ENCODE measurements around the gene CARD10.

The CARD10 gene

GRCh38 chr22:37504964-37505363 is 14.3 kb downstream of the CARD10 start:
- FAIRE-seq (no peak), DNase-seq (ENCODE audit: insufficient read length, low spot score) (no peak)

DNA sequence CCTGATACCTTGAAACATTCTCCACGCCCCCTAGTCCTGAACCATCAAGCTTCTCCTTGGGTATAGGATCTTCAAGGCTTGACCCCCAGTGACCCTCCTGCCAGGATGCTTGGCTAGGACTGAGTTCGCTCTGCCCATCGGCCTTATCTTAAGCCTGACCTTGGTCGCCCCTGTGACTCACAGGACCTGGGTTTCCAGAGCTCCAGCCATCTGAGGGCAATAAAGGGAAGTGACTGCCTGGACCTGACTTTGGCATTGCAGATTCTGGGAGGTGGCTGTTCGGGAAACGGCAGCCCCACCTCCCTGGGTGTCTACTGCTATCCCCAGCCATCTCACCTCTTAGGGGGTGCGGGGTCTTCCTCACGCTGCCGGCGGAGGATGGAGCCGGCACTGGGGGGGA is 15.4 kb downstream of the CARD10 start:
- DNase-seq (ENCODE audit: insufficient read length, low spot score) (no peak), FAIRE-seq (no peak)

GRCh38 chr22:37503183-37503683 is 16.0 kb downstream of the CARD10 start:
- FAIRE-seq (no peak), DNase-seq (ENCODE audit: insufficient read length, low spot score) (no peak)

DNA sequence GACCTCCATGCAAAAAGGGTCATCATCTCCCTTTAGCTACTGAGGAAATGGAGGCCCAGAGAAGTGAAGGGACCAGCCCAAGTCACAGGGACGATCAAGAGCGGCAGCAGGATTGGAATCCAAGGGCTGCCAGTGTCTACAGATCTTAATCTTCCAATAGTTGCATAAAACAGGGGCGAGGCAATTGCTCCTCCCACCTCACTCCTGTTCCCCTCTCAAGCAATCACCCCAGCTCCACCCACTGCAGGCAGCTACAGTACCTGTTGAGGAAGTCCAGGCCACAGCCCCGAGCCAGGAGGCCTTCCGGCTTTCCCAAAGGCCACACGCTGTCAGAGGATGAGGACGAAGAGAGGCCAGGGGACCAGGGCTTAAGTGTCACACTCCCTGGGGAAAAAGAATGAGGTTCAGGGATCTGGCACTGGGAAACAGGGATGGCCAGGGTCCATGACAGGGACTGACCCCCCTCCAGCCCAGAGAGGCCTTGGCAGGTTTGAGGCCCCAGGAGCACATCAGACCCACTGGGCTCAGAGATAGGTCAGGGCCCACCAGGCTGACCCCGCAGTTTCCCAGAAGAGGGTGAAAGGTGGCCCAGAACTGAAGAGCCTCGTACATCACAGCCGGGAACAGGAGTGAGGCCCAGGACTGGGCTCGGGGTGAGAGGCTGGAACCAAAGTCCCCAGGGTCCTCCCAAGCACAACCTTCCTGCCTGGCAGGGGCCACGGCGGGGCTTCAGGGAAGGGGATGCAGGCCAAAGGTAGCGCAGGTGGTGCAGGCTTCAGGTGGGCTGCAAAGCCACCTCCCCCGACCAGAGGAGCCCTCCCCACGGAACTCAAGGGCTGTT is 16.7 kb downstream of the CARD10 start:
- DNase-seq (ENCODE audit: insufficient read length, low spot score) (no peak), FAIRE-seq (no peak)

GRCh38 chr22:37501610-37502341 is 17.4 kb downstream of the CARD10 start:
- FAIRE-seq = no peak

GRCh38 chr22:37500745-37501609 is 18.2 kb downstream of the CARD10 start:
- no peak for DNase-seq (ENCODE audit: insufficient read length, low spot score)

More at GRCh38 chr22:37501610-37502341, 17.4 kb downstream of the CARD10 start:
- DNase-seq (ENCODE audit: insufficient read length, low spot score) = no peak

DNA sequence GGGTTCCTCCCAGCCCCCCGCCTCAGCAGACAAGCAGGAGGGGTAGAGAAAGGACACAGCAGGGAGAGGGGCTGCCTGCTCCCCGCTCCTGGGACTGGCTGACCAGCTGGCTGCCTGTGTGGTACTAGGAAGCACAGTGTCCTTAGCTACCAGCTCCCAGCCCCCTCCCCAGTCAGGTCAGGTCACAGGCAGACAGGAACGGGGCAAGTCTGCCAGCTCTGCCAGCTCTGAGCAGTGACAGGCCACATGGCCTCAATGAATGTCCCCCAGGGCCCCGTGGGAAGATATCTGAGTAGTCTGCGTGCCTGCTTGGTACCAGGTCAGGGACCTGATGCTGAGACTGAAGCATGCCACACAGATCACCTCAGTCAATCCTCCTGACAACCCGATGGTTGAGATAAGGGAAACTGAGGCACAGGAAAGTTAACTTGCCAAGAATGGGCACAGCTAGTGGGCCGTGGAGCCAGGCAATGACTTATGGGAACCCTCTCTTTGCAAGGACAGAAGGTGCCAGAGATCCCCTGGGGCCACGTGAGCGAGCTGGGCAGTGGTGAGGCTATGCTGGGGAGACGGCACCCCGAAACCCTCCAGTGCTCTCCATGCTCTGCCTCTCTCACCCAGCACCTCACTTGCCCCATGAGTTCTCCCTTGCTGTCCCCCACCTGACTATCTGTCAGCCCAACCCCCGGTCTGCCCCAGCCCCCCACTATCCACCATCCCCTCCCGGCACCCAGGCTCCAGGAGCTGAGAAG is 19.2 kb downstream of the CARD10 start:
- DNase-seq (ENCODE audit: insufficient read length, low spot score) (no peak), FAIRE-seq (no peak)

More at GRCh38 chr22:37500745-37501609, 18.2 kb downstream of the CARD10 start:
- FAIRE-seq = no peak

DNA sequence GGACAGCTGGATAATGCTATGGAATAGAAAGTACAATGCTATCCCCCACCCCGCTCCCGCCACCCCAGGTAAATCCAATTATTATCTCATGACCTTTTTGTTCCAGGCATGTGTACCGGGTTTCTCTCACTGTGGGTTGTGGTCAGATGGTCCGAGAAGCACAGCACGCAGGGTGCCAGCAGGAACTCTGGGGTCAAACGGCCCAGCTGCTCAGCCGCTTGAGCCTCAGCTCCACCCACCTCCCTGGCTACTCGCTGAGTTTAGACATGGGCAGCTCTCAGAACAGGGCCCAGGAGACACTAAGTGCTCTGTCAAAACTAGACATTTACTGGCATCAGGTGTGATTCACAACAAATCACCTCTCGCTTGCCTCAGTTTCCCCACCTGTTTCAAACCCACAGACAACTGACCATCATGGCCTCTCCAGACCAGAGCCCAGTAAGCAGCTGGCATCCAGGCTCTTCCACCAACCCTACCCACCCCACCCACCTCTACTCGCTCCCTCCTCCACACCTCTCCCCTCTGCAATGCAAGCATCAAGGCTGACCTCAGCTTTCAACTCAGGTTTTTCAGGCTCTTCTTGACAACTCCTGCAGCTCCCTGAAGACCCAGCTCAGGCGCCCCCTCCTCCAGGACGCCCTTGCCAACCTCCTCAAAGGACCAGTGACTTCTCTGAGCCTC is 20.0 kb downstream of the CARD10 start:
- DNase-seq (ENCODE audit: insufficient read length, low spot score) (no peak), FAIRE-seq (no peak)

GRCh38 chr22:37498289-37498909 is 20.8 kb downstream of the CARD10 start:
- no peak for DNase-seq (ENCODE audit: insufficient read length, low spot score)
- FAIRE-seq = no peak

DNA sequence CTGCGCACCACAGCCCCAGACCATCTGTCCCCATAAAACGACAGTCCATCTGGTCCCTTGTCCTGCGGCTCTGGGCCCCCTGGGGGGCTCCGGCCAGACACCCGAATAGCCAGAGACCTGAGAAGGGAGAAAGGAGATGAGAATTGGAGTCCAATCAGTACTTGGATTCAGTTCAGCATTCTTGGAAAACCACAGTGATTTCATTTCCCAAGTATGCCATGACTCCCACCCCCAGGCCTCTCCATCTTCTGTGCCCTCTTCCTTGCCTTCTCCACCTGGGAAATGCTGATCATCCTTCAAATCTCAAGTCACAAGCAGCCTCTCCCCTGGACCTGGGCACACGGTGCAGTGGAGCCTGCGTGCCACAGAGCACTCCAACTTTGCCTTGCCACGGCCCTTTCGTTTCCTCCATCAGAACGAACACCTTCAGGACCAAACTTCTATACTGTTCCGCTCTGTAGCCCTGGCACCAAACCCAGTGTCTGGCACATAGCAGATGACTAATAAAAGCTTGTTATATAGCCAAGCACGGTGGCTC is 22.1 kb downstream of the CARD10 start:
- FAIRE-seq = no peak

GRCh38 chr22:37496651-37497050 is 22.6 kb downstream of the CARD10 start:
- FAIRE-seq (peak; percentile 9), DNase-seq (ENCODE audit: insufficient read length, low spot score) (peak; percentile 63)

More for the DNA sequence above, 22.1 kb downstream of the CARD10 start:
- DNase-seq (ENCODE audit: insufficient read length, low spot score) = peak; percentile 77

DNA sequence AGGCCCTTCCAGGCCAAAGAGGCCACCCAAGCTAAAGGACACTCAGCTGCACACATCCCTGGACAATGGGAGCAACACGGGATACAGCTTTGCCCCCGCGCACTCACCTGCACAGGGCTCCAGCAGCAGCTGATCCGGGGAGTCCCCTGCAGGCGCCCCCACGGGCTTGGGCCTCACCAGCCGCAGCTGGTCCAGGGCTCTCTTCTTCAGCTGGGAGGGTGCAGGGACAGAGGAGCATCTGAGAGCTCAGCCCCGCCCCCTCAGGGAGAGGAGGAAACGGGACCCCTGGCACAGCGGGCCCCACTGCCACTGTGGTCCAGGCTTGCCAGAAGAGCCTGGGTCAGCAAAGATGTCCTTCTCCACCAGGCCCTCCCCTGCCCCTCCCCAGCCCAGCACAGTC is 25.2 kb downstream of the CARD10 start:
- FAIRE-seq = no peak
- DNase-seq (ENCODE audit: insufficient read length, low spot score) = no peak

GRCh38 chr22:37492428-37493344 is 26.5 kb downstream of the CARD10 start:
- FAIRE-seq = no peak
- DNase-seq (ENCODE audit: insufficient read length, low spot score) = no peak

GRCh38 chr22:37491559-37492427 is 27.4 kb downstream of the CARD10 start:
- DNase-seq (ENCODE audit: insufficient read length, low spot score) (no peak), FAIRE-seq (no peak)

GRCh38 chr22:37491106-37491505 is 28.1 kb downstream of the CARD10 start:
- FAIRE-seq (no peak), DNase-seq (ENCODE audit: insufficient read length, low spot score) (no peak)

DNA sequence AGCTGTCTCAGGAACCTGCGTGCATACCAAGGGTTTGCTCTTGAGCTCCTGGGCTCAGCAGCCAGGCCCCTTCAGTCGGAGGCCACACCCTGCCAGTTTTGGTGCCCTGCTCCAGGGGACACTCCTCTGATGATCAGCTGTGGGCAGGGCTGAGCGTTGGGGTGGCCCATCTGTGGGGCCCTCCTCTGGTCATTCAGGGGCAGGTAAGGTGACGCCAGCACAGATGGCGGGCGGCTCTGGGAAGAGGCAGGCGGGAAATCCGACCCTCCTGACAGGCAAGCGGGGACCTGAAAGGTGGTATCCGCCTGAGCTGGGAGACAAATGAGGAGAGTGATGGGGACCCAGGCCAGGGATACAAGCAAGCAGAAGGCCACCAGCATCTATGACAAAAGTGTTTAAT is 29.2 kb downstream of the CARD10 start:
- FAIRE-seq = no peak
- no peak for DNase-seq (ENCODE audit: insufficient read length, low spot score)

Data from HTR-8/SVneo (cell line).